HG02885 (cell line): ENCODE data around the gene PAK1.
"Not testable (repeated sequence)": the region's sequence is repeated elsewhere in the genome, so short reads cannot be mapped to it uniquely, and the experiment has no call there.

Experiments
- ATAC-seq: cut with Tn5 transposase; IDR thresholded peaks from one replicate; pipeline ENCODE4 v1.9.1; 2021; ENCODE audit warnings: mild to moderate bottlenecking; ENCODE audit not compliant: unreplicated experiment, poor library complexity

PAK1 gene

GRCh38 chr11:77410076-77410827, 63.6 kb downstream of the PAK1 start:
- ATAC-seq = no peak

GRCh38 chr11:77409046-77409445, 64.8 kb downstream of the PAK1 start:
- no peak for ATAC-seq

- ATAC-seq = no peak
Observed at GRCh38 chr11:77407613-77408012, 66.3 kb downstream of the PAK1 start.

GRCh38 chr11:77406396-77406795, 67.5 kb downstream of the PAK1 start:
- ATAC-seq = no peak

GRCh38 chr11:77403211-77403610, 70.7 kb downstream of the PAK1 start:
- no peak for ATAC-seq

- no peak for ATAC-seq
Observed at GRCh38 chr11:77402218-77402556, 71.7 kb downstream of the PAK1 start.

GRCh38 chr11:77401486-77402217, 72.2 kb downstream of the PAK1 start:
- ATAC-seq = no peak

- no peak for ATAC-seq
Observed at GRCh38 chr11:77400775-77401449, 73.0 kb downstream of the PAK1 start.

- no peak for ATAC-seq
Observed at GRCh38 chr11:77400271-77400670, 73.6 kb downstream of the PAK1 start.

GRCh38 chr11:77397631-77398030, 76.3 kb downstream of the PAK1 start:
- no peak for ATAC-seq

GRCh38 chr11:77396911-77397310, 77.0 kb downstream of the PAK1 start:
- no peak for ATAC-seq

GRCh38 chr11:77396305-77396704, 77.6 kb downstream of the PAK1 start:
- no peak for ATAC-seq

GRCh38 chr11:77395460-77396173, 78.3 kb downstream of the PAK1 start:
- ATAC-seq = no peak

- no peak for ATAC-seq
Observed at GRCh38 chr11:77392842-77393241, 81.1 kb downstream of the PAK1 start.

- no peak for ATAC-seq
Observed at GRCh38 chr11:77387701-77388100, 86.2 kb downstream of the PAK1 start.

GRCh38 chr11:77386178-77386577, 87.7 kb downstream of the PAK1 start:
- ATAC-seq = no peak

GRCh38 chr11:77385255-77385771, 88.6 kb downstream of the PAK1 start:
- ATAC-seq = not testable (repeated sequence)

- ATAC-seq = no peak
Observed at GRCh38 chr11:77384571-77384970, 89.3 kb downstream of the PAK1 start.

- ATAC-seq = not testable (repeated sequence)
Observed at GRCh38 chr11:77383349-77383748, 90.5 kb downstream of the PAK1 start.
